CD14-positive monocyte (primary cell): ENCODE measurements around the gene CX3CL1. TPM values are rescaled to one million over a fixed set of nuclear protein-coding genes. Genes with fewer than 3 reads are reported as not detected.

ENCODE experiments used
- DNase-seq, 3 donors: peaks; one replicate each; pipeline ENCODE4 v3.0.0-alpha.2; 2011 to 2022
- H2AFZ ChIP-seq: 2 replicates; pipeline ENCODE4 v1.6.0; 2012; ENCODE audit warnings: mild to moderate bottlenecking, low read depth, low read length, inconsistent platforms; ENCODE audit not compliant: insufficient read depth, poor library complexity, severe bottlenecking
- H3K27ac ChIP-seq, 2 donors: 1 replicate in 1 of 2; 2 replicates in 1 of 2; pipeline ENCODE4 v1.5.1; 2012 to 2013; ENCODE audit warnings: low read length in 2 of 2, control low read depth in 1 of 2, inconsistent platforms in 1 of 2, low read depth in 1 of 2, mild to moderate bottlenecking in 1 of 2
- H3K27me3 ChIP-seq, 2 donors: one replicate each; pipeline versions ENCODE4 v1.6.0 to v1.6.1; 2011 to 2013; ENCODE audit warnings: low read length in 2 of 2; ENCODE audit not compliant: control insufficient read depth in 2 of 2, insufficient read depth in 2 of 2
- H3K36me3 ChIP-seq, 2 donors: replicated peaks in 1 of 2; 1 replicate in 1 of 2; 2 replicates in 1 of 2; pipeline versions ENCODE4 v1.5.1 to v1.6.1; 2012 to 2013; ENCODE audit warnings: low read length in 2 of 2, control low read depth in 1 of 2, inconsistent platforms in 1 of 2, mild to moderate bottlenecking in 1 of 2; ENCODE audit not compliant: insufficient read depth in 2 of 2, control insufficient read depth in 1 of 2
- H3K4me1 ChIP-seq, 2 donors: 1 replicate in 1 of 2; 2 replicates in 1 of 2; pipeline versions ENCODE4 v1.5.1 to v1.6.1; 2012 to 2013; ENCODE audit warnings: low read length in 2 of 2, control low read depth in 1 of 2, inconsistent platforms in 1 of 2, mild to moderate bottlenecking in 1 of 2, moderate library complexity in 1 of 2; ENCODE audit not compliant: insufficient read depth in 2 of 2, control insufficient read depth in 1 of 2
- H3K4me2 ChIP-seq: replicated peaks from 2 replicates; pipeline ENCODE3; 2012; ENCODE audit warnings: low read length, moderate library complexity, mild to moderate bottlenecking; ENCODE audit not compliant: poor library complexity, severe bottlenecking; ENCODE audit errors: extremely low read depth
- H3K4me3 ChIP-seq, 3 experiments: fragments of 200-600 bp in 1 of 3; sonication (generic) in 1 of 3; replicated peaks in 1 of 3; 1 replicate in 2 of 3; 2 replicates in 1 of 3; pipeline ENCODE4 v1.5.1; 2011 to 2013; ENCODE audit warnings: low read length in 3 of 3, mild to moderate bottlenecking in 3 of 3, control low read depth in 2 of 3, low read depth in 2 of 3, inconsistent platforms in 1 of 3, moderate library complexity in 1 of 3
- H3K79me2 ChIP-seq: 2 replicates; pipeline ENCODE4 v1.6.0; 2012; ENCODE audit warnings: mild to moderate bottlenecking, control low read depth, inconsistent platforms, low read length, moderate library complexity; ENCODE audit not compliant: insufficient read depth
- H3K9ac ChIP-seq: 2 replicates; pipeline ENCODE4 v1.6.0; 2017; ENCODE audit warnings: low read length, mild to moderate bottlenecking; ENCODE audit not compliant: insufficient read depth, poor library complexity, severe bottlenecking
- H3K9me3 ChIP-seq, 2 donors: replicated peaks in 1 of 2; 1 replicate in 1 of 2; 2 replicates in 1 of 2; pipeline versions ENCODE4 v1.5.1 to v1.6.1; 2012 to 2013; ENCODE audit warnings: low read length in 2 of 2, control low read depth in 1 of 2; ENCODE audit not compliant: control insufficient read depth in 1 of 2, insufficient read depth in 1 of 2
- H4K20me1 ChIP-seq: 2 replicates; pipeline ENCODE4 v1.6.0; 2012; ENCODE audit warnings: mild to moderate bottlenecking, low read length, control low read depth, moderate library complexity; ENCODE audit not compliant: insufficient read depth
- H3K27ac Mint-ChIP-seq, 7 donors: one replicate each; pipeline ENCODE4 v1.8.0; 2020; ENCODE audit warnings: mild to moderate bottlenecking in 7 of 7, mixed read lengths in 7 of 7, moderate library complexity in 6 of 7, inconsistent platforms in 2 of 7
- H3K27me3 Mint-ChIP-seq, 3 donors: one replicate each; pipeline ENCODE4 v1.8.0; 2021 to 2022; ENCODE audit warnings: low read depth in 3 of 3, mild to moderate bottlenecking in 3 of 3, mixed read lengths in 3 of 3, moderate library complexity in 3 of 3, inconsistent platforms in 1 of 3
- H3K36me3 Mint-ChIP-seq, 2 donors: one replicate each; pipeline ENCODE4 v1.8.0; 2020; ENCODE audit warnings: mixed read lengths in 2 of 2, inconsistent platforms in 1 of 2, mild to moderate bottlenecking in 1 of 2
- H3K4me1 Mint-ChIP-seq: one replicate; pipeline ENCODE4 v1.8.0; 2020; ENCODE audit warnings: mild to moderate bottlenecking, mixed read lengths
- H3K4me3 Mint-ChIP-seq, 2 donors: one replicate each; pipeline ENCODE4 v1.8.0; 2020; ENCODE audit warnings: mild to moderate bottlenecking in 2 of 2, mixed read lengths in 2 of 2, moderate library complexity in 1 of 2
- H3K9me3 Mint-ChIP-seq, 7 donors: one replicate each; pipeline ENCODE4 v1.8.0; 2020 to 2022; ENCODE audit warnings: mixed read lengths in 7 of 7, mild to moderate bottlenecking in 6 of 7, moderate library complexity in 6 of 7, inconsistent platforms in 2 of 7
- CTCF ChIP-seq: fragments of 200-600 bp; IDR thresholded peaks from one replicate; pipeline ENCODE4 v1.8.0; 2022; ENCODE audit warnings: antibody characterized with exemption, mild to moderate bottlenecking
- WGBS: methylation state at CpG from one replicate; pipeline ENCODE4 v1.1.5; 2013; ENCODE audit warnings: missing lambda C conversion rate; ENCODE audit not compliant: insufficient coverage; 5-methylcytosine and 5-hydroxymethylcytosine counted together
- intact Hi-C, 2 donors: fragments of 100-400 bp; cut with micrococcal nuclease; formaldehyde crosslinking; loops; one replicate each; pipeline versions ENCODE4 v1.15.0 to v1.15.1; 2023
- polyA plus RNA-seq, 3 donors: library from polyadenylated mRNA; depleted of rRNA in 1 of 3; unstranded in 2 of 3; stranded (reverse) in 1 of 3; fragments of 300-500 nt in 2 of 3; fragments of >200 nt in 1 of 3; fragmentation: Illumina TruSeq in 2 of 3; gene quantifications; 1 replicate in 2 of 3; 2 replicates in 1 of 3; pipeline ENCODE4 v1.2.3, GENCODE V29; 2012 to 2021

The CX3CL1 gene
- polyA plus RNA-seq, 3 donors: not detected

- H3K9me3 Mint-ChIP-seq: no peaks in the 10 kb centered on the region
- H3K36me3 Mint-ChIP-seq: peaks cover 86 to 94% of the 10 kb centered on the region in 2 donors
- no peaks in the 10 kb centered on the region for H3K4me1 Mint-ChIP-seq
- H3K27me3 ChIP-seq: no peaks in the 10 kb centered on the region
- WGBS: 100% methylated on average over 1 of the region's 2 CpGs
- no peak overlapping the region for H3K9ac ChIP-seq
- H3K79me2 ChIP-seq: no peaks in the 10 kb centered on the region
- H3K27me3 Mint-ChIP-seq: no peaks in the 10 kb centered on the region
- no peak for TF ChIP-seq CTCF
- no peak overlapping the region for H3K4me3 ChIP-seq
- intact Hi-C loops: no loop called here
- H3K27ac ChIP-seq: no peak overlapping the region
- H4K20me1 ChIP-seq: no peaks in the 10 kb centered on the region
- peaks cover 83 to 98% of the 10 kb centered on the region in 2 donors for H3K36me3 ChIP-seq
- H3K4me1 ChIP-seq: no peaks in the 10 kb centered on the region
- no peak for DNase-seq
- H3K4me3 Mint-ChIP-seq: no peak overlapping the region
- no peak overlapping the region for H3K4me2 ChIP-seq
- H3K27ac Mint-ChIP-seq: peak overlapping the region in 1 of 7 donors; percentile 43
- H3K9me3 ChIP-seq: no peaks in the 10 kb centered on the region
- H2AFZ ChIP-seq: no peak overlapping the region
These were observed 60.2 kb downstream of the CX3CL1 start for GRCh38 chr16:57432505-57432904.

- Histone ChIP-seq H3K27ac (no peak overlapping the region), H3K9me3 (no peaks in the 10 kb centered on the region), H3K4me3 (no peak overlapping the region), H3K4me2 (no peak overlapping the region), H3K9ac (no peak overlapping the region), H2AFZ (no peak overlapping the region), H4K20me1 (no peaks in the 10 kb centered on the region), H3K27me3 (no peaks in the 10 kb centered on the region), H3K79me2 (no peaks in the 10 kb centered on the region), H3K36me3 (peaks cover 85 to 98% of the 10 kb centered on the region in 2 donors), H3K4me1 (no peaks in the 10 kb centered on the region)
- Mint-ChIP-seq H3K36me3 (peaks cover 82 to 94% of the 10 kb centered on the region in 2 donors), H3K9me3 (no peaks in the 10 kb centered on the region), H3K27ac (peak overlapping the region in 1 of 7 donors; percentile 46), H3K4me3 (no peak overlapping the region), H3K4me1 (no peaks in the 10 kb centered on the region), H3K27me3 (no peaks in the 10 kb centered on the region)
- TF ChIP-seq CTCF: no peak
- no peak for DNase-seq
- intact Hi-C loops: no loop called here
- no CpG with 5 or more reads among the region's 3 CpGs for WGBS
These were observed 60.7 kb downstream of the CX3CL1 start for GRCh38 chr16:57432989-57433388.
